ENCODE measurements around the gene DNASE1L1.

DNA sequence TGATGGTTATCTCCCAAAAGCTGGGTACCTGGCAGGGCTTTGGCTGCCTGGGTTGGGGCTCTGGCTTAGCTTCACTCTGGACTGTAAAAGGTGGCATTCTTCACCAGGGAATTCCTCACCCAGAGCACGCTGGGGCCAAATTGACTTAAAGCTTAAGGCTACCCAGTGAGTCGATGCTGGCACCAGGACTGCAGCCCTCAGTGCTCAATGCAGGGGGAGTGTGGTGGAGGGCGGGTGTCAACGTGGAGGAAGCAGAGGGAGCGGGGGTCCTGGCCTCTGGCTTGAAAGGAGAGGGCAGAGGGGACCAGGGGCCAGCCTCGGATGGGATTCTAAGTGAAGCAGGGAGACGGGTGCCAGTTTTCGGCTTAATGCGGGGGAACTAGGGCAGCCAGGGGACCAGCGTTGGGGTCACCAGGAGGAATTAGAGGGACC, 34.4 kb upstream of the DNASE1L1 start:
- TF ChIP-seq, protein P1, sequence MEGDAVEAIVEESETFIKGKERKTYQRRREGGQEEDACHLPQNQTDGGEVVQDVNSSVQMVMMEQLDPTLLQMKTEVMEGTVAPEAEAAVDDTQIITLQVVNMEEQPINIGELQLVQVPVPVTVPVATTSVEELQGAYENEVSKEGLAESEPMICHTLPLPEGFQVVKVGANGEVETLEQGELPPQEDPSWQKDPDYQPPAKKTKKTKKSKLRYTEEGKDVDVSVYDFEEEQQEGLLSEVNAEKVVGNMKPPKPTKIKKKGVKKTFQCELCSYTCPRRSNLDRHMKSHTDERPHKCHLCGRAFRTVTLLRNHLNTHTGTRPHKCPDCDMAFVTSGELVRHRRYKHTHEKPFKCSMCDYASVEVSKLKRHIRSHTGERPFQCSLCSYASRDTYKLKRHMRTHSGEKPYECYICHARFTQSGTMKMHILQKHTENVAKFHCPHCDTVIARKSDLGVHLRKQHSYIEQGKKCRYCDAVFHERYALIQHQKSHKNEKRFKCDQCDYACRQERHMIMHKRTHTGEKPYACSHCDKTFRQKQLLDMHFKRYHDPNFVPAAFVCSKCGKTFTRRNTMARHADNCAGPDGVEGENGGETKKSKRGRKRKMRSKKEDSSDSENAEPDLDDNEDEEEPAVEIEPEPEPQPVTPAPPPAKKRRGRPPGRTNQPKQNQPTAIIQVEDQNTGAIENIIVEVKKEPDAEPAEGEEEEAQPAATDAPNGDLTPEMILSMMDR (IDR thresholded peaks at IDR 0.05): no peak
- TF ChIP-seq POLR2A (IDR thresholded peaks at IDR 0.05): no peak
- no peak for TF ChIP-seq POLR2AphosphoS5 (IDR thresholded peaks at IDR 0.05)
- no peak for TF ChIP-seq EP300 (IDR thresholded peaks at IDR 0.05)
